T-helper 1 cell treated with Interleukin-12 subunit alpha and Interleukin-12 subunit beta and Interleukin-4 antibody, amounts not matched to agents 30 ng/mL and 1 ng/mL, for 36 hours (primary cell): ENCODE data around the gene AIFM2. TPM values are rescaled to one million over a fixed set of nuclear protein-coding genes. Genes with fewer than 3 reads are reported as not detected.
"Not testable (repeated sequence)": the region's sequence is repeated elsewhere in the genome, so short reads cannot be mapped to it uniquely, and the experiment has no call there.

Experiments
- intact Hi-C: fragments of 100-400 bp; cut with micrococcal nuclease; formaldehyde crosslinking; loops from one replicate; pipeline ENCODE4 v1.15.1; 2024
- total RNA-seq: library from RNA; stranded (reverse); gene quantifications from 2 replicates; pipeline ENCODE4 v1.2.3, GENCODE V29; 2022

AIFM2 gene
- 4.6 and 4.9 TPM in 2 replicates for total RNA-seq

- intact Hi-C loops, result loop anchor here (1.0 to 5.0 kb wide), 2 partner anchors 14 to 40 kb away; partner anchors contain the start of gene TYSND1
Observed at GRCh38 chr10:70132098-70133029, at the start of gene AIFM2. TSS of gene AIFM2 (minus strand) at chr10:70132825. CDS start at chr10:70124084, 8,741 bp downstream.

GRCh38 chr10:70179209-70179608 lies 46.6 kb upstream of the AIFM2 start:
- intact Hi-C loops, result not testable (repeated sequence)

- intact Hi-C loops, result no loop called here
Observed at GRCh38 chr10:70178139-70178725, 45.6 kb upstream of the AIFM2 start.

GRCh38 chr10:70176441-70176840 lies 43.8 kb upstream of the AIFM2 start:
- intact Hi-C loops, result no loop called here

- intact Hi-C loops, result no loop called here
Observed at GRCh38 chr10:70175516-70175915, 42.9 kb upstream of the AIFM2 start.

- intact Hi-C loops, result loop anchor here (5.0 kb wide), 1 partner anchor 98 kb away; no protein-coding TSS in a partner anchor
Observed at GRCh38 chr10:70174058-70174741, 41.6 kb upstream of the AIFM2 start.

GRCh38 chr10:70169649-70170364 lies 37.2 kb upstream of the AIFM2 start:
- intact Hi-C loops, result loop anchor here (1.0 to 10.0 kb wide), 9 partner anchors 8 to 765 kb away; partner anchors contain the start of genes LRRC20, PPA1 and TYSND1

- intact Hi-C loops, result loop anchor here (10.0 kb wide), 1 partner anchor 764 kb away; no protein-coding TSS in a partner anchor
Observed at GRCh38 chr10:70169011-70169410, 36.4 kb upstream of the AIFM2 start.

- intact Hi-C loops, result loop anchor here (10.0 kb wide), 1 partner anchor 762 kb away; no protein-coding TSS in a partner anchor
Observed at GRCh38 chr10:70167246-70167645, 34.6 kb upstream of the AIFM2 start.

GRCh38 chr10:70166394-70166793 lies 33.8 kb upstream of the AIFM2 start:
- intact Hi-C loops, result loop anchor here (10.0 kb wide), 1 partner anchor 762 kb away; no protein-coding TSS in a partner anchor

GRCh38 chr10:70164163-70164562 lies 31.5 kb upstream of the AIFM2 start:
- intact Hi-C loops, result loop anchor here (10.0 kb wide), 1 partner anchor 759 kb away; no protein-coding TSS in a partner anchor

GRCh38 chr10:70163448-70163847 lies 30.8 kb upstream of the AIFM2 start:
- intact Hi-C loops, result loop anchor here (1.0 to 10.0 kb wide), 4 partner anchors 17 to 759 kb away; partner anchors contain the start of genes EIF4EBP2 and TYSND1

GRCh38 chr10:70162892-70163201 lies 30.2 kb upstream of the AIFM2 start:
- intact Hi-C loops, result loop anchor here (1.0 to 10.0 kb wide), 6 partner anchors 7 to 758 kb away; partner anchors contain the start of genes EIF4EBP2, SAR1A and TYSND1

GRCh38 chr10:70162151-70162891 lies 29.7 kb upstream of the AIFM2 start:
- intact Hi-C loops, result loop anchor here (1.0 to 10.0 kb wide), 5 partner anchors 8 to 758 kb away; partner anchors contain the start of genes EIF4EBP2 and SAR1A

GRCh38 chr10:70160798-70161197 lies 28.2 kb upstream of the AIFM2 start:
- intact Hi-C loops, result loop anchor here (10.0 kb wide), 1 partner anchor 756 kb away; no protein-coding TSS in a partner anchor

- intact Hi-C loops, result not testable (repeated sequence)
Observed at GRCh38 chr10:70159366-70159765, 26.7 kb upstream of the AIFM2 start.

- intact Hi-C loops, result no loop called here
Observed at GRCh38 chr10:70158113-70158512, 25.5 kb upstream of the AIFM2 start.

- intact Hi-C loops, result no loop called here
Observed at GRCh38 chr10:70155255-70155838, 22.7 kb upstream of the AIFM2 start.

GRCh38 chr10:70148516-70148915 lies 15.9 kb upstream of the AIFM2 start:
- intact Hi-C loops, result no loop called here
